ENCODE data around the gene S100A4.
"Not testable (repeated sequence)": the region's sequence is repeated elsewhere in the genome, so short reads cannot be mapped to it uniquely, and the experiment has no call there.

Gene S100A4

DNA sequence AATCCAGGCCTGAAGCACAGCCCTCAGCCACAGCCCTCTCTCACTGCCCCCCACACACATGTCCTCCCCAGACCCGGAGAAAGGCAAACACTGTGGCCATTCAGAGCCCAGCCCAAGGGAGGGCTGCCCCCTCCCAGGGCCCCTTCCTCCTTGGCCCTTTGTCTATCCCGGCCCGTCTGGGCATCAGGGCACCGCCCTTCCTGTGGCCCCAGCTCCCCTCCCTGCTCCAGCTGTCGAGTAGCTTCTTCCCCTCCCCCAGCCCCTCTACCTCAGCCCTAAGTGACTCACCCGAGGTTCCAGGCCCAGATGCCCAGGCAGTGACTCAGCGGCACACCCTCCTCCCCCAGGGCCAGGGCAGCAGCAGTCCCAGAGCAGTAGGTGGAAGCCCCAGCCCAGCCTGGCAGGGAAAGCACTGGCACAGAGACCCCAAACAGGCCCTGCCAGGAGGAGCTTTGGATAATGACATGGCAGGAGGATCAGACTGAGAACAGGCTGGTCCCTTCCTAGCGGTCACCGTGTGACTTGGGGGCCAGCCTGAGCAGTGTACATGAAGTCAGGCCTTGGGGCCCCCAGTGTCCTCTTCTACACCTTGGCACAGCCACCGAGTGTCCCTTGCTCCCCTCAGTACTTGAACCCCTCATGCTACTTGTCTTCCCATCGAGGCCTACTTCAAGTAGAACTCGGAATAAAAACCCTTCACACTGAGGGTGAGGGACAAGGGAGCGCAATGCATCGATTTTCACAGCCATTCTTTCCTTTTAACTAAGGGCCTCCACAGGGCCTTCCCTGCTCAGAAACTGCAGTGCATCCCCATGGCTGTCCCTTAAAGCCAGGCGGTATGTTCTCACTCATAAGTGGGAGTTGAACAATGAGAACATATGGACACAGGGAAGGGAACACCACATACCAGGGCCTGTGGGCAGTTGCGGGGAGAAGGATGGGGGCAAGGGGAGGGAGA lies 21.1 kb upstream of the S100A4 start:
- no peak for DNase-seq

DNA sequence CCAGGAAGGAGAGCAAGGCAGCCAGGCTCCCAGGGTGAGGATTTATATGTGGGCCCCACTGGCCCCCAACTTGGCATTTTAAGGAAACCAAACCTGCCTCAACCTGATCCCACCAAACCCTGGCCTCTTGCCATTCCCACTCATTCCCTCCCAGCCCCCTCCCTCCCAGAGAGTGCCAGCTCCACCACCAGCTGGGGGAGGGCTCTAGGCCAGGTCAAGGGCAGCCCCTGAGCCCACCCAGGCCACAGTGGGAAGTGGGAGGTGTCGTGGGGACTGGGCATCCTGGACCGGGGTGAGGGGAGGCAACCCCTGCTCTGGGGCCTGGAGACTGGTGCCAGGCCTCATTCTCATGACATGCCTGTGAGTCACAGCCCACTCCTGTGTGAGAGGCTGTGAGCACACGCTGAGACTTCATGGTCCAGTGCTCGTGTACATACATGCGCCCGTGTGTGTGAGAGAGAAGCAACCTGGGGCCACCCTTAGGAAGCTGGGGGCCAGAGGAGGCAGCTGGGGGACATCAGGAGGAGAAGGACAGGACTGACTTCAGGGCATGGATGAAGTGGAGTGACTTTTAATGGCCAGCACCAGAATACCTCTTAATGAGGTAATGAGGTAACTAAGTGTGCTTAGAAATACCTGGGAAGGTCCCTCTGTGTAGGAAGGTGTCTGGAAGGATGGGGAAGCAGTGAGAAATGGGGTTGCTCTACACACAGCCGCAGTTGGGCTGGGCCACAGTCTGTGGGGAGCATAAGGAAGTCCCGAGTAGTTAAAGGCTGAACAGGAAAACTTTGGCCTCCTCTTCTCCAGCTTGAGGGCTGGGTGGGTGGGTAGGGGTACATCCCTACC lies 20.1 kb upstream of the S100A4 start, which contains the start of gene S100A2:
S100A2 (minus strand) TSS at position 316 of the 846 bp plus-strand sequence. CDS start 1,967 bp downstream, outside the sequence.
- DNase-seq: no peak

DNA sequence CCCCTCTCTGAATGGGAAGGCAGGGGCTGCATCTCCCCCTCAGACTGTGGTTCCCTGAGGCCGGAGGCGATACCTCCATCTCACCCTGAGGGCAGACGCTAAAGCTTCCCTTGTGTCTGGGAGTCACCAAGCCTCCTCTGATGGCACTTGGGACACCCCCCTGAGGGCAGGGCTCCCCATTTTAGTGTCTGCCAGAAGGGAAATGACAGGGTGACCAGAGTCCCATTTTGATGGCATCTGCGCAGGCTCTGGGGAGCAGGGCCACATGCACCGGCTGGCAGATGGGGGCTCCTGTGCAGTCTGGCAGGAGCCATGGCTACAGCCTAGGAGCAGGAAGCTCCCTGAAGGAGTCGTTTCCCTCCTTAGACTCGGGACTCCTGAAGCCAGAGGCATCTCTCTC lies 18.4 kb upstream of the S100A4 start:
- no peak for DNase-seq

DNA sequence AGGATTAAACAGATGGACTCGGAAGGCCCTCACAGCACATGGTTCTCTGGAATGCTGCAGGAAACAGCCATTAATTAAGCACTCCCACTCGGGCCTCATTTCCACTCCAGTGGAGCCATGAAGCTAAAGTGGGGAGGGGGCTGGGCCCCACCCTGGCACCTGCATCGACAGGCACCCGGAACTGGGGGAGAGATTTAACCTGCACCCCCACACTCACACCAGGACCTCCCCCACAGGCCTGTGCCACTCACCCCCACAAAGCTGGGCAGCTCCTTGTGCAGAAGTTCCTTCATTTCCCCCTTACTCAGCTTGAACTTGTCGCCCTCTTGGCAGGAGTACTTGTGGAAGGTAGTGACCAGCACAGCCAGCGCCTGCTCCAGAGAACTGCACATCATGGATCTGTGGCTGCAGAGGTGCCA lies 17.9 kb upstream of the S100A4 start:
- no peak for DNase-seq

- DNase-seq: not testable (repeated sequence)
Observed at GRCh38 chr1:153562021-153562420, 16.4 kb upstream of the S100A4 start.

DNA sequence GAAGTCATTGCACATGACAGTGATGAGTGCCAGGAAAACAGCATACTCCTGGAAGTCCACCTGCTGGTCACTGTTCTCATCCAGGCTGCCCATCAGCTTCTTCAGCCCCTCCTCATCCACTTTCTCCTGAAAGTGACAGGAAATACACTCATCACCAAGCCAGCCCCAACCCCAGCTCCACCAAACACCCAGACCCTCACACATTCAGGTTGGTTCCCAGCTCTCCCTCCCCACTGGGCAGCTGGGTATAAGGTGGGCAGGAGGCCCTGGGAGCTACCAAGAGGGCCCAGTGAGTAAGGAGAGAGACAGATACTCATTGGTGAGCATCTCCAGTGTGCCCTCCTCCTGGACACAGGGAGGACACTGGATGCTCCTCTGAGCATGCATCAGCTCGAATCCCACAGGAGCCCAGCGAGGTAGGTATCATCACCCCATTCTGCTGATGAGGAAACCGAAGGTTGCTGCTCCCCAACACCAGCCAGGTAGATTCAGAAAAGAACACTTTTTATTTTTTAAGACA lies 15.9 kb upstream of the S100A4 start:
- DNase-seq: no peak

DNA sequence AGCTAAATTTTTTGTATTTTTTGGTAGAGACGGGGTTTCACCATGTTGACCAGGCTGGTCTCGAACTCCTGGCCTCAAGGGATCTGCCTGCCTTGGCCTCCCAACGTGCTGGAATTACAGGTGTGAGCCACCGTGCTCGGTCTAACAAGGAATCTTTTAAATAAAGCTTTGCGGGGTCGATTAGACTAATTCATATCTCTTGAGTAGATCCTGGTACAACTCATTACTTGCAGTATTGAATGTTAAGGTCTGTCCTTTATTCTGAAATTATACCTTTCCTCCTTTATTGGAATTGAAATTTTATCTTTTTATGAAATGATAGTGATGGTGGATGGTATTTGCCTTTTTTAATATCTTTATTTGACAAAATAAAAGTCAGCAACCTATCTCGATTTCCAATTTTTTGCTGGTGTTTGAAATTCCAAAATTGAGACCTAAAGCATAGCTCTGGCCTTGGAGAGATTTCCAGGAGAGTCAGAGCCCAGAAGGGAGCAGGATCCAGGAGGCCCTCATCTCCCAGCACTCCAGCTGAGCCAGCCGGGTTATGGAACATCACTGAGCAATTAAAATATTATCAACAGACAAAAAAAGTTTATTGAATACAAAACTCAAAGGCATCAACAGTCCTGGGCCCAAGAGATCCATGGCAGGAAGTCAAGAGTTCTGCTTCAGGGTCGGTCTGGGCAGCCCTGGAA lies 15.3 kb upstream of the S100A4 start:
- no peak for DNase-seq

DNA sequence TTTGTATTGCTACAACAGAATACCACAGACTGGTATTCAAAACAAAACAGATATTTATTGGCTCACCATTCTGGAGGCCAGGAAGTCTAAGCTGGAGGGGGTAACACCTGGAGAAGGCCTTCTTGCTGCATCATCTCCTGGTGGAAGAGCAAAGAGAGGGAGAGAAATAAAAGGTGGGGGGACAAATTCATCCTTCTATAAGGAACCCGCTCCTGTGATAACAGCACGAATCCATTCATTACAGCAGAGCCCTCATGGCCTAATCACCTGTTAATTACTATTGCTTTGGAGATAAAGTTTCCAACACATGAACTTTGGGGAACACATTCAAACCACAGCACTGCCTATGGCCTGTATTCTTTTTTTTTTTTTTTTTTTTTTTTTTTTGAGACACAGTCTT lies 14.6 kb upstream of the S100A4 start:
- DNase-seq: no peak

DNA sequence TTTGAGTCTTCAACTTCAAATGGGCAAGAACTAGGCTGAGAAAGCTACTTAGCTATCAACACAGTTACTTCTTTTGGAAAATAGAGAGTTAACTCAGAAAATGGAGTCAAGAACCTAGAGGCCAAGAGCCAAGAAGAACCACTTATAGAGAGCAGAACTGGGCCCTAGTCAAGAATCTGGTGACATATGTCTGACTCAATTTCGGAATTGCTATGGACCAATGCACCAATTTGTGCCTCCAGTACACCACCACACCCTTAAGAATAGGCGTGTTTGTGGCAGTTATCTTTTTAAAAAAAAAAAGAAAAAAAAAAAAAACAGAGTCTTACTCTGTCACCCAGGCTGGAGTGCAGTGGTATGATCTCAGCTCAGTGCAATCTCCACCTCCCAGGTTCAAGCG lies 12.3 kb upstream of the S100A4 start:
- no peak for DNase-seq

GRCh38 chr1:153556348-153556747 lies 10.7 kb upstream of the S100A4 start:
- DNase-seq: no peak

DNA sequence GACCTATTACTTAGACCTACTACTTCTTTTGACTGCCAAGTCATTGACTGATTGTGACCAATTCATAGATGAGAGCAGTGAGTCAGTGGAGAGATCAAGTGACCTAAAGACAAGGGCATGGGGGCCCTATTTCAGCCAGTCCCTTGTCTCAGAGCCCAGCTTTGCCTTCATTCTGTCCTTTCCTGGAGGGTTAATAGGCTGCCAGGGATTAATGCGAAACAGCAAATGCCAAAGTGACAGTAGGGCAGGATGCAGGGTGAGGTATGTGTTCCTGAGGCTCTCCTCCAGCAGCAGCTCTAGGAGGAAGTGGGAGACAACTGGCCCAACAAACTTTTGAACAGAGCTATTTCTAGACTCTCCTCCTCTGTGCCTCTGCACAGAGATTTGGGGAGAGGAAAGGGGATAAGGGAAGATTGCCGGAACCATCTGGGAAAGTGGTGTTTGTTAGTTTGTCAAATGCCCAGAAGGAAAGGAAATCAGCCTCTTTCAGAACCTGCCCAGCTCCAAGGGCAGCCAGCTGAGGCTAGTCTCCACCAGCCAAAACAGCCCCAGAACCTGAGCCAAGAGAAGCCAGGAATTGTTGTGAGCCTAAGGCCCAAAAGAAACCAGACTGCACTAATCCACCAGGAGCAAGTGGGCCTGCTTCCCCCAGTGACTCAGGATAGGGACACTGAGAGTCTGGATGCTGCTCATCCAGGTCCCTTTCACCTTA lies 8.4 kb upstream of the S100A4 start:
- DNase-seq: no peak

GRCh38 chr1:153553096-153553495 lies 7.5 kb upstream of the S100A4 start:
- no peak for DNase-seq

- no peak for DNase-seq
Observed at GRCh38 chr1:153552335-153552734, 6.7 kb upstream of the S100A4 start.

GRCh38 chr1:153550827-153551500 lies 5.4 kb upstream of the S100A4 start:
- no peak for DNase-seq

GRCh38 chr1:153550398-153550758 lies 4.8 kb upstream of the S100A4 start:
- DNase-seq: no peak

DNA sequence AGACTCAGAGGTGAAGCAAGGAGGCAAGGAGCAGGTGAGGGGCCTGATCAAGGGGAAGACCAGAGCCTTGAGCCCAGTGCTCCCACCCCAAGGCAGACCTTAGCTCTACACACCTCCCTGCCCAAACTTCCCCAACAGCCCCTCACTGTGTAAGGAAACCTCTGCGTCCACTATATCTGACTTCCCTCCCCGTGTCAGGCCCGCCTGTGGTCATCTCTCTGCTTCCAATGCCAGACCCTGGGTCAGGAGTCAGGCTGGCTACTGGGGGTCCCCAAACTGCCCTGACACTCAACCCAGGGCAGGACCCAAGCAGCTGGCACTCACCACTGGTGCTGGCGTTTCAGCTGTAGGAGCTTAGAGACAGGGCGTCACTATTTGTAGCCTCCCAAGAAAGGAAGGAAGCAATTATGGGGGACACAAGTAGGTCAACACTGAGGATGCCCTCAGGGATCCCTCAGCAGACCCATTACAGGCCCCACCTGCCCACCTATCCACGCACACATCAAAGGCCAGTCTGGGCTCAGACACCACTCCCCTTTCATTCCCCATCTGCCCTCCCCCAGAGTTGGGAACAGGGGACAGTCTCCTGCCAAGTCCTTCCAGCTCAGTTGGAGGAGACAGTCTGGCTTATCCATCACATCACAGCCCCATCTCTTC lies 4.3 kb upstream of the S100A4 start:
- DNase-seq: no peak

- no peak for DNase-seq
Observed at GRCh38 chr1:153548722-153549688, 3.4 kb upstream of the S100A4 start, which contains the start of gene S100A3. Gene S100A3 (minus strand): TSS chr1:153549258. CDS start chr1:153548485, 773 bp downstream.

- DNase-seq: no peak
Observed at GRCh38 chr1:153547560-153548551, 2.2 kb upstream of the S100A4 start.

Data from cortex of kidney (tissue), 1 donor.